D341Med (cell line): ENCODE results near the gene WDSUB1.

Source experiments
- DNase-seq: peaks from one replicate; pipeline ENCODE4 v3.0.0; 2012; ENCODE audit warnings: low spot score

Gene WDSUB1

DNA sequence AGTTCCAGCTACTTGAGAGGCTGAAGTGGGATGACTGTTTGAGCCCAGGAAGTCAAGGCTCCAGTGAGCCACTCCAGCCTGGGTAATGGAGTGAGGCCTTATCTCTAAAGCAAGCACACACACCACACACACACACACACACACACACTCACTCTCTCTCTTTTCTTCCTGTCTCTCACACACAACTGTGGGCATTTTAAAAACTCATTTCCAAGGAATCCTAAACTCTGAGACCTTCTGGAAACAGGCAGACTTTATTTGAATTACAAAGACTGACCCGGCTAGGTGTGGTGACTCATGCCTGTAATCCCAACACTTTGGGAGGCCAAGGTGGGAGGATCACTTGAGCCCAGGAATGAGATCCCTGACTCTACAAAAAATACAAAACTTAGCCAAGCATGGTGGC lies 21.3 kb downstream of the WDSUB1 start:
- DNase-seq: no peak

DNA sequence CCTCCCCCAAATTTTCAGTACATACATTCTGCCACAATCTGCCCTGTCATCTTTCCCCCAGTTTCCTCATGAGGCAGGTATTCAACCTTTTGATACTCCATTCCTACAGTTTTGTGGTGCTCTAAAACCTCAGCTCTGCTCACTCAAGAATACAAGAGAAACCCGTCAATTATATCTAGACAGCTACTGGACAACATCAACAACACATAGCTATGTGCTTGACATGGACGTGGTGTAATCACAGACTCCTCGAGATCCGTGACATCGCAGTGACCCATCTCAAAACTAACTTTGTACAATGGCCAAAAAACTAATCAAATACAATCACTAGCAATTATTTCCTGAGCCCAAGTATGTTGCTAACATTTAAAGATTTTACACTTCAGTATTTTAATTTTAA lies 23.6 kb downstream of the WDSUB1 start:
- DNase-seq: no peak

DNA sequence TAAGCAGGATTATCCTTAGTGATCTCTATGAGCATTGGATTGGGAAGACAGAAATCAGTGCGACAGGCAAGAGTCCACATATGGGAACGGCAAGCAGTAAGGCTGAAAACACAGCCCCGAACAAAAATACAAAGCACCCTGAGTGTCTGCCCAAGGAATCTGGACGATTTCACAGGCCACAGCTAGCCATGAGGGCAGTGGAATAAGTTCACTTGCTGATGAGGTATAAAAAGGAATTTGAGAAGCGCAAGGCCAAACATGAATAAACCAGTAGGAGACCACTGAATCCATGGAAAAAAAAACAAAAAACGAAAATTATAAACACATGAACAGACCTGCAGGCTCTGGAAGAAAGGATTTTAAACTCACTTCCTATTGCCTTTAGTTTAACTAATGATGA lies 24.3 kb downstream of the WDSUB1 start:
- DNase-seq: no peak

DNA sequence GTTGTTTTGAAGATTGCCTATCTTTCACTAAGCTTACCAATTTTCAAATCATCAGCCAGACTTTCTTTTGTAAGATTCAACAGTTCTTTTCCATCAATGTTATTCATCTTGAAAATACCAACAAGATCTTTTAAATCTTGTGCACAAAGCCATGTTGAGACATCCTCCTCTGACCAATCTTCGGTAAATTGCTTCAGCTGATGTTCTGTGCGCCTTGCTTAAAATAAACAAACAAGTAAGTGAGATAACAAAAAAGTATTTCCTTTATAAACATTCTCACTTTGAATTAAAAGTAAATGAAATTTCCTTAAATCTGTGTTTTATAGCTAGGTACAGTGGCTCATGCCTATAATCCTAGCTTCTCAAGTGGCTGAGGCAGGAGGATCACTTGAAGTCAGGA lies 30.3 kb downstream of the WDSUB1 start:
- DNase-seq: no peak

DNA sequence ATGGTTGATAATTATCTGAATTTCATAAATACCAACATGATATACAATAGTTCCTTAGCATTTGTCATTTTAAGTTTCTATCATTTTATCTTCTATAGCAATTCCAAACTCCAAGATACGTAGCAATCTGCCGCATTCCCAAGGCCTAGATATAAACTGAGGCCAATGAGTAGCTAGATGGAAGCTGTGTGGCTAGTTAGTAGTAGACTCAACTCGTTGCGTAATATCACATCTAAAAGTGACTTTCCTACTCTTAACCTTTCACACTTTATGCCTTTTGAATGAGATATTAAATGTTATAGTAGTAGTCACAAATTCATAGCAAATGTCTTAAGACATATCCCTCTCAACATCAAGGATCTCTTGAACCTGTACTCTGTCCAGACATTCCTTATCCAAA lies 33.6 kb downstream of the WDSUB1 start:
- DNase-seq: no peak

DNA sequence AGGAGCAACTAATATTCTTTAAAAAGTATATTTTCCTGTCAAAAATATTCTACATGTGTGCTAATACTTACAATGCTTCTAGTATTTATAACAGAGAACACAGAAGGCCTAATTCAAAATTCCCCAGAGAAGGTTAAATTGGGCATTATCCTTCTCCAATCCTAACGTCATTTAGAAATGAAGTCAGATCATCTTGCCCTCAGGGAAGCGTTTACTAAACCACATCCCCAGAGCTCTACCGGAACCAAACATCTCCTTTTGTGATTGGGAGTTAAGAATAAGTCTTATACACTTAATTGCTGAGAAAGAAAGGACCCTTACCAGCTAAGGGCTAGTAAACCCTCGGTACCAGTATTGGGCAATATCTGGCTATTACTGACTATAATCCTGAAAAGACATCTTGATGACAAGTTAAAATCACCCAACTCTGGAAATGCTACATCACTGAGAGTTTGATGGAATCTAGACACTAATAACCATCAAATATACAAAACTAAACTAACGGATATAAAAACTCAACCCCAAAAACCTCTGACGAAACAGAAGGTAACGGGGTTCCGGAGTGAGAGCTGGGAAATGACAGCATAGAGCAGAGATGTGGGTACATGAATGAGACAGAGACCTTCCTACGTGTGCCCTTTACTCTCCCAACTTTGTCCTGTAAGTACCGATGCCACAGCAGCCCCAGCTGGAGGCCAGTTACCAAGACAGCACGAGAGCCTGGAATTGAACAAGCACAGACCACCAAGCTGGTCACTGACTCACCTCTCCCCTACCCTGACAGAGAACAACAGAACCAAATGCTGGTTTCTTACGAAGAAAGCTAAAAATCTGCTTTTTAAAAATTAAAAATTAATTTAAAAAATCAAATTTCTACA lies 35.0 kb downstream of the WDSUB1 start:
- DNase-seq: no peak

DNA sequence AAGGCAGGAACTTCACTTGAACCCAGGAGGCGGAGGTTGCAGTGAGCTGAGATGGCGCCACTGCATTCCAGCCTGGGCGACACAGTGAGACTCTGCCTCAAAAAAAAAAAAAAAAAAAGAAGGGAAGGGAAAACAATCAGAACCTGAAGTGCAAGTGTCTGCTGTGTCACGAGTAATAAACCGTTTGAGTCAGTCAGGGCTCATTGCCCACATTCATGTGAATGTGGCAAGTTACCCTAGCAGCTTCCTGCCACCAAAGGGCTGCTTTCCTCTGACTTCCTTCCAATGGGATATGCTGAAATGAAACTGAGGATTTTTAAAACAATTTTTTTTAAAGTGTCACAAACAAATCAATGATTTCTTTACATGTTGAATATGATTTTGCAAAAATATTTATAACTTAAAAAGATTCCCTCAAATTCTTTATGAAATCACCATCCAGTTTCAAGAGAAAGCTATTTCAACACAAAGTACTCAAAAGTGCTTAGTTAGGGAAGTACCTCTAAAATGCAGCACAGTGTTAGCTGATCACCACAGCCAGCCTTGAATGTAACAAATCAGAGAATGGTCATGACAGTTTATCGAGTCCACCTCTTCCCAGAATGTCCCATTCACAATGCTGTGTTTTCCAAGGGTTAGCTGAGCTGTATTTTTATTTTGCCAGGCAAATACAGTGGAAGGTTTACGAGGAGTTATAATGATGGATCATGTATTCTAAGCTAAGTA lies 36.4 kb downstream of the WDSUB1 start:
- DNase-seq: no peak

DNA sequence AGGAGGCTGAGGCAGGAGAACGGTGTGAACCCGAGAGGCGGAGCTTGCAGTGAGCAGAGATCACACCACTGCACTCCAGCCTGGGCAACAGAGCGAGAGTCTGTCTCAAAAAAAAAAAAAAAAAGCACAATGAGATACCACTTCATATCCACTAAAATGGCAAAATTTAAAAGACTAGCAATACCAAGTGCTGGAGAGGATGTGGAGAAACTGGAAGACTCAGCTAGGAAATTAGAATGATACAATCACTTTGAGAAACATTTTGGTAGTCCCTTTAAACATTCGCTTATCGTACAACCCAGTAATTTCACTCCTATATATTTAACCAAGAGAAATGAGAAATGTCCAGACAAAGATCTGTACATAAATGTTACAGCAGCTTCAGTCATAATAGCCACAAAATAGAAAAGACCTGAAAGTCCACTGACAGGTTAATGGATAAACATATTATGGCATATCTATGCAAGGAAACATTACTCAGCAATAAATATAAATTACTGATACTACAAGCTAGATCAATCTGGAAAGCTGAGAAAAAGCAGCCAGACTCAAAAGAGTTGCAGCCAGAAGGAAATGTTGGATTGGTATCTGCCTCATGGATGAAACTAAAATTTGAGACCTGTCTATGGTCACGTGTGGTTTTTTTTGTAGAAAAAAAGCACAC lies 40.0 kb downstream of the WDSUB1 start:
- no peak for DNase-seq

DNA sequence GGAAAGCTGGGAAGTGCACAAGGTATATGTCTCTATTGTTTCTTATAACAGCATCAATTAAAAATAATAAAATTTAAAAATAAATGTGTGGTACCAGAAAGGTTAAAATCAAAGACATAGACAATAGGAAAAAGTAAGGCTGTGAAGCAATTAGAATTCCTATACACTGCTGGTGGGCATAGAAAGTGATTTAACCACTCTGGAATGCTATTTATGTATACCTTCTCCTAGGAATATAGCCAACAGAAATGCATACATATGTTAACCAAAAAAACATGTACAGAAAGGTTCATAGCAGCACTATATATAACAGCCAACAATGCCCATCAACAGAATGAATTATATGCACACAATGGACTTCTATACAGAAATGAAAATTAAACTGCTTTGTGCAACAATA lies 43.0 kb downstream of the WDSUB1 start:
- no peak for DNase-seq

DNA sequence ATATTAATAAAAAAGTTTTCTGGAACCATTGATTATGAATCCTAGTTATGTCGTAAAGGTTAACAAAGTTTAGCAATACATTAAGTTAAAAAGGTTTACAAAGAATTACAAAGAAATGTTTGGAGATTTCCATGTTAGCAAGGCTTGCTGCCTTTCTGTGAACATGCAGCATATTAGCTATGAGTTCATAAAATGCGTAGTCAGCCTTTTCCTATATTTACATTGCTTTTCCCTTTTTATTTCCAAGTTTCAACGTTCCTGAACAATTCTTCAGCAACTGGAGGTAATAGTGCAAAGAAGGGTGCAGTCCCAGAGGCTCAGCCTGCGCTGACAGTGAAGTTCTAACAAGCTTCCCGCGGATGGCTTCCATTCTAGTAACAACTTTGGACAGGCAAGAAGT lies 51.6 kb downstream of the WDSUB1 start:
- DNase-seq: no peak

DNA sequence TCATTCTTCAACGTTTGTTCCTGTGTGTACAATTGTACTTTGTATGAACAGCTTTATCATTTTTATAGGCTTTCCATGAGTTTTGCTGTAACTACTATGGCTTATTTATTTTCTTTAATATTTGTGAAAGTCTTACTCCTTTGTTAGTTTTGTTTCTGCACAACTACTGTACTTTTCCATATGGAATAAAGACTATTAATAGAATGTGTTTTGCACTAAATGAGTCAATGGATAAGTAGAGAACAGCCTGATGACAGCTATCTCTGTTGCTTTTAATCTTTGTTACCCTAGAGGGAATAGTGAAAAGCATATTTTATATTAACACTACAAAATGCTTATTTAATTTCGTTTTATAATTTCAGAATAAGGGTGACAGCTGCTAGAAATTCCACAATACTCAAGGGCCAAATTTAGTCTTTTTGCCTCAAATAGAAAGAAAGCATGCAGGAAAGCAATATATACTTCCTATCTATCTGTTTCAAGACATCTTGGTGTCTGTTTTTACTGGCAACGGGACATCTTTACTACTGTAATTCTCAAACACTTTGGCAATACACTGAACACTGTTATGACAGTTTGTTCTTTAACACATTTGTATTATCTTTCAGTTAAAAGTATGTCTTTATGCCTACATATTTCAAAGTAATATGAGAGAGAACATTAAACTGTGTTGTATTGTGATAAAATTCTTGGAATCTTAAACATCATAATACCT lies 53.9 kb downstream of the WDSUB1 start:
- DNase-seq: no peak

DNA sequence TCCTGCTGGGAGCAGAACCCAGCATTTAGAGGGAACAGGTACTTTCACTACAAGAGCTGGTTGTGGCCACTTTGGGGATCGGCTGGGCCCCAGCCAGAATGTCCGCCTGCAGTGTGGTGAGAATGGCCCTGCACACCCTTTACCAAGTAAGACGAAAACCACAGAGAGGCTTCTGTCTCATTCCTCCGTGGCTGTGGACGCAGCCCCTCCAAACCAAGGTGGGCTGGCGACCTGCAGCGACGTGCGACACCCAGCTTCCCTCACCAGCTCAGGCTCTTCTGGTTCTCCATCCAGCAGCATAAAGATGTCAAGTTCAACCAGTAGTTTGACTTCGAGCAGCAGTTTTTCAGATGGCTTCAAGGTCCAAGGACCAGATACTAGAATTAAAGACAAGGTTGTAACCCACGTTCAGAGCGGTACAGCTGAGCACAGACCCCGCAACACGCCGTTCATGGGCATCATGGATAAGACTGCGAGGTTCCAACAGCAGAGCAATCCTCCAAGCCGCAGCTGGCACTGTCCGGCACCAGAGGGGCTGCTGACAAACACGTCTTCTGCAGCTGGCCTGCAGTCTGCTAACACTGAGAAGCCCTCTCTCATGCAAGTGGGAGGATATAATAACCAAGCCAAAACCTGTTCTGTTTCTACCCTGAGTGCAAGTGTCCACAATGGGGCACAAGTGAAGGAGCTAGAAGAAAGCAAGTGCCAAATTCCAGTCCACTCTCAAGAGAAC lies 56.2 kb downstream of the WDSUB1 start:
- DNase-seq: no peak

DNA sequence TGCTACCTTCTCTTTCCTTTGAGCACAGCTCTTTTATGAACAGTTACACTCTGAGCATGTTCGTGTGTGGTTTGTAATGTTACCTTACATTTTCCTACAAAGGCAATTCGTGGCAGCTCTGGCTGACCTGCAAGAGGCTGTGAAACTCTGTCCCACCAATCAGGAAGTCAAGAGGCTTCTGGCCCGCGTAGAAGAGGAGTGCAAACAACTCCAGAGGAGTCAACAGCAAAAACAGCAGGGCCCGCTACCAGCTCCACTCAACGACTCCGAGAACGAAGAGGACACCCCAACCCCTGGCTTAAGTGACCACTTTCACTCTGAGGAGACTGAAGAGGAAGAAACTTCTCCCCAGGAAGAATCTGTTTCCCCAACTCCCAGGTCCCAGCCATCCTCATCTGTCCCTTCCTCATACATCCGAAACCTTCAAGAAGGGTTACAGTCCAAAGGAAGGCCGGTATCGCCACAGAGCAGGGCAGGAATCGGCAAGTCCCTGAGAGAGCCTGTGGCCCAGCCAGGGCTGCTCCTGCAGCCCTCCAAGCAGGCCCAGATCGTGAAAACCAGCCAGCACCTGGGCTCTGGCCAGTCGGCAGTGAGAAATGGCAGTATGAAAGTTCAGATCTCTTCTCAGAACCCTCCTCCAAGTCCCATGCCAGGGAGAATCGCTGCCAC lies 56.9 kb downstream of the WDSUB1 start:
- DNase-seq: no peak

DNA sequence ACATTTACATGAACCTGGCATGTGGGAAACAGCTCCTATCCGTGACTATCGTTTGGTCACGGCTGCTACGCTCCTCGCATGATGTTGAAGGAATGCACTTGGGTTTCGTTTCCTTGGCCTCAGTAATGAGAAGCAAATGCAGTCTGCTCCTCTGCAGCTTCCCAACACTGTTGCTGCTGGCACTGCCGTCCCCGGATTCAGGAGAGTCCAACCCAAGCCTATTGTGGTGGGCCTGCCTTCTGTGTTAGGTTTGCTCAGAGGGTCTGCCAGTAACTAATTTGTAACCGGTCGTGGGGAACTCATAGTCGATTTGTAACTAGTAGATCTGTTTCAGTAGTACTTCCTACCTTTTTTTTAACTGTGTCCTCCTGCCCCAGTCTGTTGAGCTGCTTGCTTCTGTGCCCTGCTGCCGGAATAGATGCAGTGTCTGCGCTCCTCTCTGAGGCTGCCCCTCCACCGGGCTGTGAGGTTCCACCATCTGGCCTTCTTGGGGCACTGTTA lies 58.4 kb downstream of the WDSUB1 start:
- DNase-seq: no peak

DNA sequence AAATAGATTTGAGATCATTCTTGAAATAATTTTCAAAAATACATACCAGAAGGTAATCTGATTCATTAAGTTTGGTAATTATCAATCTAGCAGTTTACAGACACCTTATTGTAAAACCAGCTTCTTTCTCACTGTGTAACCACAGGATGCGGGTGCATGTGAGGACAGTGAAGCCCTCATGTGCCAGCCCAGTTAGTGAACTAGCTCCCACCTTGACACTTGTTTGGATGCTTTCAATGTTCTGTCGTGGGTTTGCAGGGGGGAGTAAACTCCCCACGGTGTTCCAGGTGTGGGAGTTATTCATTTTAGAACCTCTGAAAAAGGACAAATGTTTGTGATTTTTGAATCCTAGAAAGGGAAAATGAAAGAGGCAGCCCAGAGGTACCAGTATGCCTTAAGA lies 59.0 kb downstream of the WDSUB1 start:
- DNase-seq: no peak

DNA sequence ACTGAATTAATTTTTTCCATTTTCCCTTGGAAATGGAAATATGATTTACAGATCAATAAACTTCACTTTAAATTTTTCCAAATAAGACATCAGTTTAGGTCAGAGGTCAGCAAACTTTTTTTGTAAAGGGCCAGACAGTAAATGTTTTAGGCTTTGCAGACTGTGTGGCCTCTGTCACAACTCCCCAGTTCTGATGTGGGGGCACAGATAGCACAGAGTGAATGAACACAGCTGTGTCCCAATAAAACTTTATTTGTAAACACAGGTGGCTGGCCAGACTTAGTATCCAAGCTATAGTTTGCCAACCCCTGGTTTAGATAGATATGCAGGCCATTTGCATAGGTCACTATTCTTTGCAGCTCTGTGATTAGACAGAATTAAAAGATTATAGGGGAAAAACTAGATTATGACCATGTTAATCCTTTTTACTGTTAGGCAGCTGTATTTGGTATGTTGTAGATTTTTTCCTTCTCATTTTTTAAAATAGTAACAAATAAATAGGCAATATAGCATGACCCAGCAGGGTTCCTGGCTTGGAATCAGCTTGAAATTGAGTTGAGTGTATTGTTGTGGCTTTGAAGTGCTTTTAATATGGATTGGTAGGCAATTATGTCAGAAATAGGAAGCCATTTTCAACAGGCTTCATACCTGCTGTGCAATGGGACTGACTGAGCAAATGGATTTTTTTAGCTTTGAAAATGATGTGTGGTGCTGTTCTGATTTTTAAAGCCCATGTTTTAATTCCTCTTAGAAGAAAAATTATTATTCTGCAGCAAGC lies 59.7 kb downstream of the WDSUB1 start:
- no peak for DNase-seq

DNA sequence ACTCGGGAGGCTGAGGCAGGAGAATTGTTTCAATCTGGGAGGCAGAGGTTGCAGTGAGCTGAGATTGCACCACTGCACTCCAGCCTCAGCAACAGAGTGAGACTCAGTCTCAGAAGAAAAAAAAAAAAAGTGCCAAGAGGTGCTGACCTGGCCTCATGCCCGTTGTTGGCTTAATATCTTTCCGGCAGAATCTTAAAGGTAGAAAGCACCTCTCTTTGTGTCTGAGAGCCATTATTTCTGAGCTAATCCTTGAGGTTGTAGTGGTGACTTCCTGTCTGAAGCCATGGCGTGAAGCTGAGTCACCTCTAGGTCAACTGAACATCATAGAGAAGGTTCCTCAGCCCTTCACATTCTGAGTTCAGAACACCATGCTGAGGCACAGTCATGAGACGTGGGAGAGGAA lies 60.4 kb downstream of the WDSUB1 start:
- DNase-seq: no peak

DNA sequence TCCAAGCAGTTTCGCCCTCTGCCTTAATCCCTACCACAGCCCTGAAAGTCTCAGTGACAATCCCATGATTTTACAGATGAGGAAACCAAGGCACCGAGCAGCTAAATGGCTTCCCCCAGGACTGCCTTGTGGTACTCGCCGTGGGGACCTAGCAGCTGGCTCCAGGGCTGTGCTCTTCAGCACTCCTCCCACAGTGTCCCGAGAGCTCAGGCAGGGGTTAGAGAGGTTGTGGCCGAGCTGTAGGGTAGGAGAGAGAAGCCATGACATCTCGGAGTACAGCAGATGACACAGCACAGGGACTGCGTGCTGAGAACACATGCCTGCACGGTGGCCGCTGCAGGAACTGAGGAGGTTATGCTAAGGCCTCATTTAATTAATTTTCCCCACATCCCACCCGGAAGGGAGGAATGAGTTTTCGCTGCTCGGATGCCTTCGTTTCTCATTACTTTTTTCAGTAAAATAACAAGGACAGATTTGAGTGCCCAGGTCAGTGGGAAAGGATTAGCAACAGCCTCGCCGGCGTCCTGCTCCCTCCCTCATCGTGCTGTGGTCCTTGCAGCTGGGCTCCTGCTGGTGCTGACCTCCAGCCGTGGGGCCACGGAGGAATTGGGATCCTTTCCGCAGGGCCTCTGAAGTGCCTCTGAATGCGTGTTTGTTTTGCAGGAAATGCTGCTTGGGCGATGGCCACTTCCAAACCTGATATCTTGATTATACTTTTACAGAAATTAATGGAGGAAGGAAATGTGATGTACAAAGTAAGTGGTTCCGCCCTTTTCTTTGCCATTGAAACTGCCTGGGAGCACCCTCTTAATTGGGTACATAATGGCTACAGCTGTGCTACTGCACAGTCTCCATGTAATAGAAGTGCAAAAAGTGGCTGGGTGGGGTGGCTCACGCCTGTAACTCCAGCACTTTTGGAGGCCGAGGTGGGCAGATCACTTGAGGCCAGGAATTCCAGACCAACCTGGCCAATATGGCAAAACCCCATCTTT lies 61.2 kb downstream of the WDSUB1 start:
- DNase-seq: no peak
